Body of pancreas (tissue), 4 donors: ENCODE measurements around the gene GLYAT. TPM values are rescaled to one million over a fixed set of nuclear protein-coding genes. Genes with fewer than 3 reads are reported as not detected.

Experiments used
- ATAC-seq: fragments of 150-250 bp; one replicate; pipeline ENCODE4 v1.9.1; 2016
- DNase-seq, 4 donors: peaks; one replicate each; pipeline ENCODE4 v3.0.0-alpha.2; 2019
- H3K27ac ChIP-seq, 4 donors: fragments of 200-600 bp; sonication (generic); 1 replicate in 3 of 4; 2 replicates in 1 of 4; pipeline versions ENCODE4 v1.5.1 to v1.6.1; 2016 to 2019; ENCODE audit warnings: mild to moderate bottlenecking in 1 of 4, mixed read lengths in 1 of 4, moderate library complexity in 1 of 4
- H3K27me3 ChIP-seq, 2 donors: fragments of 200-600 bp; sonication (generic); one replicate each; pipeline ENCODE4 v1.6.0; 2016; ENCODE audit warnings: mild to moderate bottlenecking in 1 of 2
- H3K36me3 ChIP-seq, 2 donors: fragments of 200-600 bp; sonication (generic); replicated peaks in 1 of 2; 2 replicates each; pipeline ENCODE4 v1.5.1; 2016; ENCODE audit warnings: low read depth in 2 of 2; ENCODE audit not compliant: insufficient read depth in 1 of 2
- H3K4me1 ChIP-seq: fragments of 200-600 bp; sonication (generic); one replicate; pipeline ENCODE4 v1.6.0; 2016
- H3K4me3 ChIP-seq, 2 donors: fragments of 200-600 bp; sonication (generic); 1 replicate in 1 of 2; 2 replicates in 1 of 2; pipeline ENCODE4 v1.5.1; 2016 to 2019
- H3K9me3 ChIP-seq, 3 donors: fragments of 200-600 bp; sonication (generic); 1 replicate in 2 of 3; 2 replicates in 1 of 3; pipeline ENCODE4 v1.5.1; 2016
- POLR2A ChIP-seq, 3 donors: fragments of 450-650 bp; IDR thresholded peaks; one replicate each; pipeline ENCODE4 v1.6.1; 2016; ENCODE audit warnings: antibody characterized with exemption in 3 of 3, mild to moderate bottlenecking in 2 of 3
- WGBS, 2 donors: methylation state at CpG; one replicate each; pipeline ENCODE4 v1.1.5; 2017; 5-methylcytosine and 5-hydroxymethylcytosine counted together
- intact Hi-C: fragments of 100-400 bp; cut with DNase I; formaldehyde crosslinking; loops from one replicate; pipeline ENCODE4 v1.15.1; 2023
- total RNA-seq, 2 donors: library from RNA; depleted of rRNA; stranded (reverse); fragments of >200 nt; gene quantifications; one replicate each; pipeline ENCODE4 v1.1.0, GENCODE V29; 2016
- TF ChIP-seq, protein P1 (sequence below), 7 experiments: fragments of 450-650 bp in 4 of 7; fragments of 200-600 bp in 3 of 7; sonication (generic) in 3 of 7; IDR thresholded peaks; one replicate each; pipeline ENCODE4 v1.5.1; 2016 to 2019; ENCODE audit warnings: antibody characterized with exemption in 7 of 7

GLYAT gene
- total RNA-seq, 2 donors from 2014 or later, result 0.99 TPM; not detected in 1

- ATAC-seq (no peak), DNase-seq (no peak)
- peaks cover 9% of the 10 kb centered on the region for H3K4me1 ChIP-seq
- H3K27me3 ChIP-seq, result no peaks in the 10 kb centered on the region
- H3K27ac ChIP-seq, result no peak overlapping the region
- TF ChIP-seq, protein P1, sequence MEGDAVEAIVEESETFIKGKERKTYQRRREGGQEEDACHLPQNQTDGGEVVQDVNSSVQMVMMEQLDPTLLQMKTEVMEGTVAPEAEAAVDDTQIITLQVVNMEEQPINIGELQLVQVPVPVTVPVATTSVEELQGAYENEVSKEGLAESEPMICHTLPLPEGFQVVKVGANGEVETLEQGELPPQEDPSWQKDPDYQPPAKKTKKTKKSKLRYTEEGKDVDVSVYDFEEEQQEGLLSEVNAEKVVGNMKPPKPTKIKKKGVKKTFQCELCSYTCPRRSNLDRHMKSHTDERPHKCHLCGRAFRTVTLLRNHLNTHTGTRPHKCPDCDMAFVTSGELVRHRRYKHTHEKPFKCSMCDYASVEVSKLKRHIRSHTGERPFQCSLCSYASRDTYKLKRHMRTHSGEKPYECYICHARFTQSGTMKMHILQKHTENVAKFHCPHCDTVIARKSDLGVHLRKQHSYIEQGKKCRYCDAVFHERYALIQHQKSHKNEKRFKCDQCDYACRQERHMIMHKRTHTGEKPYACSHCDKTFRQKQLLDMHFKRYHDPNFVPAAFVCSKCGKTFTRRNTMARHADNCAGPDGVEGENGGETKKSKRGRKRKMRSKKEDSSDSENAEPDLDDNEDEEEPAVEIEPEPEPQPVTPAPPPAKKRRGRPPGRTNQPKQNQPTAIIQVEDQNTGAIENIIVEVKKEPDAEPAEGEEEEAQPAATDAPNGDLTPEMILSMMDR (IDR thresholded peaks at IDR 0.05), result no peak
- no peak for TF ChIP-seq POLR2A (IDR thresholded peaks at IDR 0.05)
- H3K4me3 ChIP-seq, result no peak overlapping the region
- intact Hi-C loops, result no loop called here
- H3K36me3 ChIP-seq, result no peaks in the 10 kb centered on the region
- H3K9me3 ChIP-seq, result peaks cover 0 to 13% (median 0%) of the 10 kb centered on the region in 3 donors
- WGBS, 2 donors, result 78 to 82% methylated on average over 3 of the region's 3 CpGs
Observed at GRCh38 chr11:58739725-58740430, 8.1 kb upstream of the GLYAT start.

- peak; percentile 59 to 83 (median 82) for DNase-seq
- Histone ChIP-seq H3K27me3 (no peaks in the 10 kb centered on the region), H3K4me1 (peaks cover 9% of the 10 kb centered on the region), H3K27ac (peak overlapping the region in 3 of 4 donors; percentile 30 to 58 (median 56)), H3K36me3 (no peaks in the 10 kb centered on the region), H3K9me3 (no peaks in the 10 kb centered on the region), H3K4me3 (no peak overlapping the region)
- 39 to 58% methylated on average over 4 of the region's 4 CpGs for WGBS, 2 donors
- TF ChIP-seq POLR2A (IDR thresholded peaks at IDR 0.05), result no peak
- TF ChIP-seq, protein P1 (IDR thresholded peaks at IDR 0.05), result peak in 1 of 7 experiments; percentile 7
- intact Hi-C loops, result no loop called here
- ATAC-seq, result peak; percentile 94
Observed at GRCh38 chr11:58734681-58735490, 3.1 kb upstream of the GLYAT start.

DNA sequence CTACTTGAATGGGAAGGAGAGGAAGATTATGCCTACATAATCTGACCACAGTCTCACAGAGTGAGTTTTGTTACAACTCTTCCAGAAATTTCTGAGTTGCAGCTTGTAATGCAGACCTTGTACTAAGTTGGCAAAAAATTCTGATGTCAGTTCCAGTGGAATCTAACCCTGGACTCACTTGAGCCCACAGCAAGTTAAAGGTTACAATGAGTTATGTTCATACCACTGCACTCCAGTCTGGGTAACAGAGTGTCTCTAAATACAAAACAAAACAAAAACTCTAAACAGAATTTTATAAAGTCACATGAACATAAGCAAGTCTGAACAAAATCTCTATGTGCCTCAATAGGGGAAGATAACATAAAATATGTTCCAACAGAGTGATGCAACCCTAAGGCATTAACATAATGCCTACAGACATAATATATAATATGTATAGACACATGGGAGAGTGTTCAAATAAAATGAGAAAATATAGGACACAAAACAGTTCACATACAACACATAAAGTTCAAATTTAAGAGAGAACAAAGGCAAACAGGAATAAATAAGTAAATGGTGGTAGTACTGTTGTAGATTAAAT lies 1.1 kb downstream of the GLYAT start:
- H3K4me3 ChIP-seq, result no peak overlapping the region
- H3K27ac ChIP-seq, result no peak overlapping the region
- peaks cover 15% of the 10 kb centered on the region for H3K4me1 ChIP-seq
- H3K9me3 ChIP-seq, result no peaks in the 10 kb centered on the region
- ATAC-seq, result no peak
- no peaks in the 10 kb centered on the region for H3K36me3 ChIP-seq
- TF ChIP-seq, protein P1 (IDR thresholded peaks at IDR 0.05), result no peak
- TF ChIP-seq POLR2A (IDR thresholded peaks at IDR 0.05), result no peak
- DNase-seq, result no peak
- H3K27me3 ChIP-seq, result no peaks in the 10 kb centered on the region
- intact Hi-C loops, result no loop called here

GRCh38 chr11:58727415-58727797 lies 4.3 kb downstream of the GLYAT start:
- intact Hi-C loops, result no loop called here
- no peak overlapping the region for H3K4me3 ChIP-seq
- 88% methylated on average over 2 of the region's 2 CpGs for WGBS, 2 donors

More at GRCh38 chr11:58727415-58727797, 4.3 kb downstream of the GLYAT start:
- Histone ChIP-seq H3K36me3 (no peaks in the 10 kb centered on the region), H3K9me3 (no peaks in the 10 kb centered on the region), H3K27ac (no peak overlapping the region), H3K27me3 (no peaks in the 10 kb centered on the region), H3K4me1 (peaks cover 9% of the 10 kb centered on the region)
- TF ChIP-seq, protein P1 (IDR thresholded peaks at IDR 0.05), result no peak
- no peak for TF ChIP-seq POLR2A (IDR thresholded peaks at IDR 0.05)
- DNase-seq, result no peak
- no peak for ATAC-seq
